Caco-2 (cell line): ENCODE measurements around the gene SNX33. TPM values are rescaled to one million over a fixed set of nuclear protein-coding genes. Genes with fewer than 3 reads are reported as not detected.
"Not testable (repeated sequence)": the region's sequence is repeated elsewhere in the genome, so short reads cannot be mapped to it uniquely, and the experiment has no call there.

Experiments
- BruUV-seq: library from RNA; stranded (reverse); fragments of 400-500 nt; replicated peaks from 2 replicates; lab custom pipeline; 2021; lab: Mats Ljungman, UMichigan
- CTCF ChIA-PET: fragments of 300-600 bp; sonication (Branson Sonifier 250); formaldehyde crosslinking; loops from one replicate; lab custom pipeline; 2022; ENCODE audit warnings: antibody characterized with exemption; lab: Charles Lee
- POLR2A ChIA-PET: fragments of 300-600 bp; sonication (Branson Sonifier 250); formaldehyde crosslinking; loops from one replicate; lab custom pipeline; 2022; ENCODE audit warnings: antibody characterized with exemption; lab: Charles Lee
- DNase-seq, 2 experiments: peaks; one replicate each; pipeline versions ENCODE4 v3.0.0 to v3.0.0-alpha.2; 2020 to 2022
- H3K27me3 ChIP-seq: replicated peaks from 2 replicates; pipeline ENCODE4 v1.6.0; 2011; ENCODE audit warnings: low read length; ENCODE audit not compliant: control insufficient read depth, insufficient read depth
- H3K36me3 ChIP-seq: 2 replicates; pipeline ENCODE4 v1.5.1; 2011; ENCODE audit warnings: low read length; ENCODE audit not compliant: control insufficient read depth, insufficient read depth
- H3K4me1 ChIP-seq: fragments of 250-450 bp; sonication (Bioruptor Pico); 2 replicates; pipeline ENCODE4 v1.5.1; 2020; ENCODE audit warnings: mild to moderate bottlenecking
- H3K4me3 ChIP-seq: 2 replicates; pipeline ENCODE4 v1.5.1; 2011; ENCODE audit warnings: low read depth, mild to moderate bottlenecking, control low read depth, low read length
- H3K9me3 ChIP-seq: fragments of 250-450 bp; sonication (Bioruptor Pico); 2 replicates; pipeline ENCODE4 v1.5.1; 2020; ENCODE audit warnings: mild to moderate bottlenecking, moderate library complexity
- H3K27ac Mint-ChIP-seq: one replicate; pipeline ENCODE4 v1.8.0; 2022; ENCODE audit warnings: mixed read lengths; ENCODE audit not compliant: unreplicated experiment
- H3K27me3 Mint-ChIP-seq: one replicate; pipeline ENCODE4 v1.8.0; 2022; ENCODE audit warnings: mixed read lengths; ENCODE audit not compliant: insufficient read depth, unreplicated experiment
- H3K36me3 Mint-ChIP-seq: one replicate; pipeline ENCODE4 v1.8.0; 2022; ENCODE audit warnings: mild to moderate bottlenecking, mixed read lengths; ENCODE audit not compliant: insufficient read depth, unreplicated experiment
- H3K4me1 Mint-ChIP-seq: one replicate; pipeline ENCODE4 v1.8.0; 2022; ENCODE audit warnings: low read depth, mixed read lengths; ENCODE audit not compliant: unreplicated experiment
- H3K4me3 Mint-ChIP-seq: one replicate; pipeline ENCODE4 v1.8.0; 2022; ENCODE audit warnings: mild to moderate bottlenecking, moderate library complexity, mixed read lengths; ENCODE audit not compliant: unreplicated experiment
- H3K9me3 Mint-ChIP-seq: one replicate; pipeline ENCODE4 v1.8.0; 2022; ENCODE audit warnings: mixed read lengths; ENCODE audit not compliant: unreplicated experiment
- CTCF ChIP-seq, 2 experiments: fragments of 200-600 bp in 1 of 2; IDR thresholded peaks; 1 replicate in 1 of 2; 2 replicates in 1 of 2; pipeline versions ENCODE4 v1.5.1 to v1.8.0; 2011 to 2022; ENCODE audit warnings: antibody characterized with exemption in 1 of 2, control low read depth in 1 of 2, inconsistent platforms in 1 of 2, low read depth in 1 of 2, low read length in 1 of 2, mild to moderate bottlenecking in 1 of 2, moderate library complexity in 1 of 2; ENCODE audit not compliant: insufficient read depth in 1 of 2, severe bottlenecking in 1 of 2, unreplicated experiment in 1 of 2
- intact Hi-C: fragments of 100-400 bp; cut with micrococcal nuclease; formaldehyde crosslinking; loops from one replicate; pipeline ENCODE4 v1.10.0; 2022; ENCODE audit not compliant: unreplicated experiment
- total RNA-seq: library from RNA; stranded (reverse); gene quantifications from 2 replicates; pipeline ENCODE4 v1.2.3, GENCODE V29; 2022

SNX33 gene
- total RNA-seq, 1 experiment from 2014 or later: 19.4 TPM

DNA sequence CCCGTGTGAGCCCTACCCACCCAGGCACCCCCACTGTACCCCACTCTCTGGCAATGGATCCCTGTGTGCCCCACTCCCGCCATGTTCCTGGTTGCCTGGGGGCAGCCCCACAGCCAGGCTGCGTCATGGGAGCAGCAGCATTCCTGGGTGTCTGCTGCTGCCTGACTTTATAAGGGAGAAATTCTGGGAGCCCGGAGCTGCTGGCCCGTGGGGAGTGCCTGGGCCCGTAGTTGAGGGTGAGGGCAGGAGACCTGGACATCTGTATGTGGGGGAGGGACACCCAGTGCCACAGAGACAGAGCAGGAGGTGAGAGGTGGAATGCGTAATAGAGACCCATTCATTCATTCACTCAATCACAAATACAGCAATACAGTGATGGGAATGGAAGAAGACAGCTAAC lies 49.8 kb downstream of the SNX33 start:
- no peaks in the 10 kb centered on the region for H3K27me3 ChIP-seq
- H3K9me3 Mint-ChIP-seq: no peaks in the 10 kb centered on the region
- no peaks in the 10 kb centered on the region for H3K4me1 Mint-ChIP-seq
- TF ChIP-seq CTCF (IDR thresholded peaks at IDR 0.05; ENCODE audit: insufficient read depth in 1 of 2, low read depth in 1 of 2, low read length in 1 of 2, severe bottlenecking in 1 of 2, unreplicated experiment in 1 of 2): no peak
- H3K36me3 ChIP-seq: no peaks in the 10 kb centered on the region
- no peak overlapping the region for H3K4me3 ChIP-seq
- no peak overlapping the region for H3K4me3 Mint-ChIP-seq
- H3K4me1 ChIP-seq: no peaks in the 10 kb centered on the region
- DNase-seq: no peak
- no peaks in the 10 kb centered on the region for H3K36me3 Mint-ChIP-seq
- CTCF ChIA-PET: no interaction called here
- BruUV-seq: no TSS peak
- no peak overlapping the region for H3K27ac Mint-ChIP-seq
- no peaks in the 10 kb centered on the region for H3K9me3 ChIP-seq
- intact Hi-C loops: no loop called here
- no peaks in the 10 kb centered on the region for H3K27me3 Mint-ChIP-seq
- POLR2A ChIA-PET: no interaction called here

DNA sequence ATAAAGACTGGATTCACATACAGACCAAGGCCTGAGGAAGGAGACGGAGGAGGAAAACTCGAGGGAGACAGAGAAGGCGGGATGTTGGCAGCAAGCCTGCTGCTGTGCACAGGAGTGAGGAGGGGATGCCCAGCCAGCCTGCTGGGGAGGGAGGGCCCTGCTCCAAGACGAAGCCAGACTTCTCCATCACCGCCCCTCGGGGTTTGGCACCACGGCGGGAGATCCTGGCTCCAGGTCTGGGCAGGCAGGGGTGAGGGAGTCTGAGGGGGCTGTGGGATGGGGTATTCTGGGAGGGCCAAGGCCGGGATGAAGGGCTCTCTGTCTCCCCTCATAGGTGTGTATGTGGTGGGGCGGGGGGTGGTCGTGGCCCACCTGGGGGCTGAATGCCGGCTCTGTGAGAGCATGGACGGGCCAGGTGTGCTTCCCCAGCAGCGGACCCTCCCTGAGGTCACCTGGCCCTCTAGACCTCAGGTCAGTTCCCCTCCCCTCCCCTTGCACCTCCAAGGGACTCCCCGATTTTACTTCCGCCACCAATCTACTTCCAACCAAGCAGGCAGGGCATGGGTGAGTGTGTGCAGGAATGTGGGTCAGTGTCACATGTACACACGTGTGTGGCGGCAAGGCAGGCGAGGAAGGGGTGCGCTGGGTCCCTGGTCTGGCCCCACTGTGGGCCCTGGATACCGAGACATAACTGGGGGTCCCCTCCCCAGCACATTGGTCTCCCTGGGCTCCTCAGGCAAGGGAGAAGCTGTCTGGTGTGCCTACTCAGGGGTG lies 50.4 kb downstream of the SNX33 start:
- BruUV-seq, H3K9me3 Mint-ChIP-seq, H3K36me3 ChIP-seq, H3K4me3 ChIP-seq, H3K4me3 Mint-ChIP-seq, H3K27ac Mint-ChIP-seq, H3K27me3 ChIP-seq, H3K27me3 Mint-ChIP-seq, CTCF ChIA-PET, POLR2A ChIA-PET, H3K9me3 ChIP-seq, H3K4me1 ChIP-seq, H3K36me3 Mint-ChIP-seq, intact Hi-C loops, H3K4me1 Mint-ChIP-seq, DNase-seq: not testable (repeated sequence)

DNA sequence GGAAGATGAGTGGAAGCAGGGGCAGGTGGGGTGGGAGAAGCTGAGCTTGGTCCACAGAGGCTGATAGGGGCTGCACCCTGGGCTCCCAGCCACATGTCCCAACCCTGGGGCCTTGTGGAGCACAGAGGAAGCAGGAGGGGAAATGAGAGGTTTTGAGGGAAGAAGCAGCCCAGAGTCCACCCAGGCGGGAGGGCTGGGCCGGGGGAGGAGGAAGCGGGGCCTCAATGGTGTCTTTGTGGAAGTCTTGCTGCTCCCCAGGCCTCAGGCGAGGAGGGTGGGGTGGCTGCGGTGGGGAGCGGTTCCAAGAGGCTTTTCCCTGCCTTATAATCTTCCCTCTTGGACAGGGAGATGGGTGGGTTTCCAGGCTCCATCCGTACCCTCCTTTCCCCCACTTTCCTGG lies 51.8 kb downstream of the SNX33 start:
- POLR2A ChIA-PET, CTCF ChIA-PET, H3K27me3 Mint-ChIP-seq, H3K4me1 Mint-ChIP-seq, H3K9me3 ChIP-seq, H3K27me3 ChIP-seq, H3K4me3 ChIP-seq, intact Hi-C loops, H3K4me1 ChIP-seq, DNase-seq, H3K36me3 ChIP-seq, H3K4me3 Mint-ChIP-seq, BruUV-seq, H3K27ac Mint-ChIP-seq, H3K9me3 Mint-ChIP-seq, H3K36me3 Mint-ChIP-seq: not testable (repeated sequence)

GRCh38 chr15:75699961-75700874 lies 52.5 kb downstream of the SNX33 start:
- POLR2A ChIA-PET, H3K9me3 Mint-ChIP-seq, BruUV-seq: not testable (repeated sequence)

DNA sequence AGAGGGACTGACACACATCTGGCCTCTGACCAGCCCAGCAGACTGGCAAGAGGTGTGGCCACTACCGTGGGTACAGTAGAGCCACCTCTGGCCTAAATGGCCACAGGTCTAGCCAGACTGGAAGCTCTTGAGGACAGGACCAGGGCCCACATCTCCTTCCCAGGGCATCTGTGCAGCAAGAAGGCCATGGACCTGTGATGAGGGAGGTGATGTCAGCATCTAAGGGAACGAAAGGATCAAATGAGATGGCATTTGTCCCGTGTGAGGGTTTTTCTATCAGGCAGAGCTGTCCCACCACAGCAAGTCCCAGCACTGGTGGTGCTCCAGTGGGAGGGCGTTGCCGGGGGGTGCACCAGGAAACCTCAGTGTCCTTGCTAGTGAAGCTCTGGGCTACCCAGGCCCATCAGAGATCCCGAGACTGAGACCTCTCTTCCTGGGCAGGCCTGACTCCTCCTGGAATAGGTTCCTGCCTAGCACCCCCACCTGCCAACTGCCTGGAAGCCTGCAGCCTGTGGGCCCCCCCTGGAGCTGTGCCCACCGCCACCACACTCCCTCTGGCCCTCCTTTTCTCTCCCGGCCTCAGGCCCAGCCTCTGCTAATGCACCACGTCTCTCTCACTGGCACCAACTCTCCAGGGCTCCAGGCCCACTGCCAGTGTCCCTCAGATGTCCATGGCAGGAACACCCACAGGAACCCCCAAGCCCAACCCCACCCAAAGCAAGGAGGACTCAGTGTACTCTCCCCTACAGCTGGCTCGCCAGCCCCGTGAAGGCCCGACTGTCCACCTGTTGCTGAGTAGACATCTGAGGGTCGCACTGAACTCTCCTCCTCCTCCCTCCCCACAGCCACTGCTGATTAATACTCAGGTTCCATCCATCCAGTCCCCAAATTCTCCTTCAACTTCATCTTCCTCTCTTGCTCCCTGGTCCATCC lies 53.6 kb downstream of the SNX33 start:
- H3K4me1 Mint-ChIP-seq, H3K9me3 Mint-ChIP-seq, CTCF ChIA-PET, POLR2A ChIA-PET, H3K4me3 ChIP-seq, H3K4me3 Mint-ChIP-seq, H3K36me3 ChIP-seq, H3K9me3 ChIP-seq, H3K27me3 Mint-ChIP-seq, DNase-seq, intact Hi-C loops, H3K4me1 ChIP-seq, H3K36me3 Mint-ChIP-seq, BruUV-seq, H3K27ac Mint-ChIP-seq, H3K27me3 ChIP-seq: not testable (repeated sequence)

More at GRCh38 chr15:75699961-75700874, 52.5 kb downstream of the SNX33 start:
- H3K27me3 ChIP-seq, H3K4me1 Mint-ChIP-seq, DNase-seq, H3K4me1 ChIP-seq, H3K4me3 ChIP-seq, H3K27me3 Mint-ChIP-seq, H3K4me3 Mint-ChIP-seq, H3K36me3 Mint-ChIP-seq, H3K9me3 ChIP-seq, H3K27ac Mint-ChIP-seq, H3K36me3 ChIP-seq, intact Hi-C loops, CTCF ChIA-PET: not testable (repeated sequence)
